Panc1 (cell line): ENCODE data around the gene ARHGAP23. TPM values are rescaled to one million over a fixed set of nuclear protein-coding genes. Genes with fewer than 3 reads are reported as not detected.
"Not testable (repeated sequence)": the region's sequence is repeated elsewhere in the genome, so short reads cannot be mapped to it uniquely, and the experiment has no call there.

Source experiments
- ATAC-seq: fragments of 200-7000 bp; cut with Tn5 transposase; 2 replicates; pipeline ENCODE4 v1.9.1; 2020; ENCODE audit warnings: mild to moderate bottlenecking, moderate library complexity
- BruUV-seq: library from RNA; stranded (reverse); fragments of 400-500 nt; replicated peaks from 2 replicates; lab custom pipeline; 2021; lab: Mats Ljungman, UMichigan
- CTCF ChIA-PET: fragments of 300-600 bp; sonication (Branson Sonifier 250); formaldehyde crosslinking; loops from one replicate; lab custom pipeline; 2022; ENCODE audit warnings: antibody characterized with exemption; lab: Charles Lee
- POLR2A ChIA-PET: fragments of 300-600 bp; sonication (Branson Sonifier 250); formaldehyde crosslinking; loops from one replicate; lab custom pipeline; 2022; ENCODE audit warnings: antibody characterized with exemption; lab: Charles Lee
- DNase-seq: peaks from one replicate; pipeline ENCODE4 v3.0.0-alpha.2; 2010; ENCODE audit warnings: low read depth, low spot score
- H3K27ac ChIP-seq: 2 replicates; pipeline ENCODE4 v1.5.1; 2011; ENCODE audit warnings: mild to moderate bottlenecking, low read length, inconsistent platforms
- H3K27me3 ChIP-seq: fragments of 200-500 bp; sonication (Bioruptor generic); 2 replicates; pipeline ENCODE4 v1.6.0; 2014; ENCODE audit warnings: low read length, inconsistent platforms; ENCODE audit not compliant: control insufficient read depth, insufficient read depth
- H3K36me3 ChIP-seq: fragments of 200-500 bp; sonication (Bioruptor generic); 2 replicates; pipeline ENCODE4 v1.5.1; 2014; ENCODE audit warnings: inconsistent platforms, mild to moderate bottlenecking, low read length, moderate library complexity; ENCODE audit not compliant: control insufficient read depth, insufficient read depth
- H3K4me1 ChIP-seq: 2 replicates; pipeline ENCODE4 v1.5.1; 2011; ENCODE audit warnings: inconsistent platforms, mild to moderate bottlenecking, low read length, moderate library complexity; ENCODE audit not compliant: control insufficient read depth, insufficient read depth
- H3K4me3 ChIP-seq, 2 experiments: 2 replicates each; pipeline ENCODE4 v1.5.1; 2011 to 2012; ENCODE audit warnings: low read depth in 2 of 2, low read length in 2 of 2, mild to moderate bottlenecking in 2 of 2, inconsistent platforms in 1 of 2, moderate library complexity in 1 of 2
- H3K9me3 ChIP-seq: fragments of 200-500 bp; sonication (Bioruptor generic); 2 replicates; pipeline ENCODE4 v1.5.1; 2014; ENCODE audit warnings: low read depth, mild to moderate bottlenecking, inconsistent platforms, low read length, moderate library complexity; ENCODE audit not compliant: control insufficient read depth, insufficient read depth
- POLR2AphosphoS5 ChIP-seq: IDR thresholded peaks from 2 replicates; pipeline ENCODE4 v1.6.1; 2012; ENCODE audit warnings: mild to moderate bottlenecking, low read depth, low read length, moderate library complexity
- in situ Hi-C: cut with HindIII; loops from 2 replicates; pipeline ENCODE4 v1.10.0; 2016; ENCODE audit warnings: low sequenced_read_pairs, low pct_unique_long_range_greater_than_20kb
- intact Hi-C: fragments of 100-400 bp; cut with micrococcal nuclease; formaldehyde crosslinking; loops from one replicate; pipeline ENCODE4 v1.10.0; 2022; ENCODE audit not compliant: unreplicated experiment
- total RNA-seq: library from RNA; stranded (reverse); gene quantifications from one replicate; pipeline ENCODE4 v1.2.1, GENCODE V29; 2021; ENCODE audit not compliant: unreplicated experiment
- TF ChIP-seq, protein P1 (sequence below), 2 experiments: IDR thresholded peaks; 2 replicates each; pipeline ENCODE4 v1.6.1; 2011 to 2012; ENCODE audit warnings: low read depth in 2 of 2, control low read depth in 1 of 2, low read length in 1 of 2, mild to moderate bottlenecking in 1 of 2, moderate library complexity in 1 of 2; ENCODE audit not compliant: insufficient read depth in 1 of 2
- TF ChIP-seq, protein P2 (sequence below): fragments of 450-650 bp; IDR thresholded peaks from 2 replicates; pipeline ENCODE4 v1.5.1; 2017; ENCODE audit warnings: mild to moderate bottlenecking

Gene ARHGAP23
- total RNA-seq, 1 experiment from 2014 or later: 33.0 TPM

DNA sequence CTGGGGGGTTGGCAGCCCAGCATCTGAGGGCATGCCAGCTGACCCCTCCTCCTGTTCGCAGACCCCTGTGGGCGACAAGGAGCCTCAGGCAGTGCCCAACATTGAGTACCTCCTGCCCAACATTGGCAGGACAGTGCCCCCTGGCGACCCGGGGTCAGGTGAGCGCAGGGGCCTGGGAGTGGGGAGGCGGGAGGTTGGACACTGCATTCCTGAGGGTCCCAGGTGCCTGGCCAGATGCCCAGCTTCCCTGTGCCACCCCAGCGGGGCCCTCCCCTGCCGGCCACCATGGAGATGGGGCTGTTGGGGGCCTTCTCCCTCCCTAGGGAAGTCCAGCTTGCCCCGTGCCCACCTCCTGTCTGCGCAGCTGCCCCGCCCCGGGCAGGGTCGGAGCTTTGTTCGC, 70.1 kb downstream of the ARHGAP23 start:
- intact Hi-C loops (no loop called here), in situ Hi-C loops (no loop called here)
- DNase-seq (no peak), ATAC-seq (no peak)
- Histone ChIP-seq H3K27ac (no peak overlapping the region), H3K4me3 (no peak overlapping the region), H3K36me3 (no peaks in the 10 kb centered on the region), H3K27me3 (no peaks in the 10 kb centered on the region), H3K4me1 (no peaks in the 10 kb centered on the region), H3K9me3 (no peaks in the 10 kb centered on the region)
- CTCF ChIA-PET: no interaction called here
- BruUV-seq: no TSS peak
- POLR2A ChIA-PET: no interaction called here
- TF ChIP-seq, protein P1, sequence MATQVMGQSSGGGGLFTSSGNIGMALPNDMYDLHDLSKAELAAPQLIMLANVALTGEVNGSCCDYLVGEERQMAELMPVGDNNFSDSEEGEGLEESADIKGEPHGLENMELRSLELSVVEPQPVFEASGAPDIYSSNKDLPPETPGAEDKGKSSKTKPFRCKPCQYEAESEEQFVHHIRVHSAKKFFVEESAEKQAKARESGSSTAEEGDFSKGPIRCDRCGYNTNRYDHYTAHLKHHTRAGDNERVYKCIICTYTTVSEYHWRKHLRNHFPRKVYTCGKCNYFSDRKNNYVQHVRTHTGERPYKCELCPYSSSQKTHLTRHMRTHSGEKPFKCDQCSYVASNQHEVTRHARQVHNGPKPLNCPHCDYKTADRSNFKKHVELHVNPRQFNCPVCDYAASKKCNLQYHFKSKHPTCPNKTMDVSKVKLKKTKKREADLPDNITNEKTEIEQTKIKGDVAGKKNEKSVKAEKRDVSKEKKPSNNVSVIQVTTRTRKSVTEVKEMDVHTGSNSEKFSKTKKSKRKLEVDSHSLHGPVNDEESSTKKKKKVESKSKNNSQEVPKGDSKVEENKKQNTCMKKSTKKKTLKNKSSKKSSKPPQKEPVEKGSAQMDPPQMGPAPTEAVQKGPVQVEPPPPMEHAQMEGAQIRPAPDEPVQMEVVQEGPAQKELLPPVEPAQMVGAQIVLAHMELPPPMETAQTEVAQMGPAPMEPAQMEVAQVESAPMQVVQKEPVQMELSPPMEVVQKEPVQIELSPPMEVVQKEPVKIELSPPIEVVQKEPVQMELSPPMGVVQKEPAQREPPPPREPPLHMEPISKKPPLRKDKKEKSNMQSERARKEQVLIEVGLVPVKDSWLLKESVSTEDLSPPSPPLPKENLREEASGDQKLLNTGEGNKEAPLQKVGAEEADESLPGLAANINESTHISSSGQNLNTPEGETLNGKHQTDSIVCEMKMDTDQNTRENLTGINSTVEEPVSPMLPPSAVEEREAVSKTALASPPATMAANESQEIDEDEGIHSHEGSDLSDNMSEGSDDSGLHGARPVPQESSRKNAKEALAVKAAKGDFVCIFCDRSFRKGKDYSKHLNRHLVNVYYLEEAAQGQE (IDR thresholded peaks at IDR 0.05; ENCODE audit: insufficient read depth in 1 of 2, low read depth in 2 of 2, low read length in 1 of 2): no peak
- TF ChIP-seq POLR2AphosphoS5: no peak
- TF ChIP-seq, protein P2, sequence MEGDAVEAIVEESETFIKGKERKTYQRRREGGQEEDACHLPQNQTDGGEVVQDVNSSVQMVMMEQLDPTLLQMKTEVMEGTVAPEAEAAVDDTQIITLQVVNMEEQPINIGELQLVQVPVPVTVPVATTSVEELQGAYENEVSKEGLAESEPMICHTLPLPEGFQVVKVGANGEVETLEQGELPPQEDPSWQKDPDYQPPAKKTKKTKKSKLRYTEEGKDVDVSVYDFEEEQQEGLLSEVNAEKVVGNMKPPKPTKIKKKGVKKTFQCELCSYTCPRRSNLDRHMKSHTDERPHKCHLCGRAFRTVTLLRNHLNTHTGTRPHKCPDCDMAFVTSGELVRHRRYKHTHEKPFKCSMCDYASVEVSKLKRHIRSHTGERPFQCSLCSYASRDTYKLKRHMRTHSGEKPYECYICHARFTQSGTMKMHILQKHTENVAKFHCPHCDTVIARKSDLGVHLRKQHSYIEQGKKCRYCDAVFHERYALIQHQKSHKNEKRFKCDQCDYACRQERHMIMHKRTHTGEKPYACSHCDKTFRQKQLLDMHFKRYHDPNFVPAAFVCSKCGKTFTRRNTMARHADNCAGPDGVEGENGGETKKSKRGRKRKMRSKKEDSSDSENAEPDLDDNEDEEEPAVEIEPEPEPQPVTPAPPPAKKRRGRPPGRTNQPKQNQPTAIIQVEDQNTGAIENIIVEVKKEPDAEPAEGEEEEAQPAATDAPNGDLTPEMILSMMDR: peak; percentile 17; the same call in 1 of the 2 replicates

DNA sequence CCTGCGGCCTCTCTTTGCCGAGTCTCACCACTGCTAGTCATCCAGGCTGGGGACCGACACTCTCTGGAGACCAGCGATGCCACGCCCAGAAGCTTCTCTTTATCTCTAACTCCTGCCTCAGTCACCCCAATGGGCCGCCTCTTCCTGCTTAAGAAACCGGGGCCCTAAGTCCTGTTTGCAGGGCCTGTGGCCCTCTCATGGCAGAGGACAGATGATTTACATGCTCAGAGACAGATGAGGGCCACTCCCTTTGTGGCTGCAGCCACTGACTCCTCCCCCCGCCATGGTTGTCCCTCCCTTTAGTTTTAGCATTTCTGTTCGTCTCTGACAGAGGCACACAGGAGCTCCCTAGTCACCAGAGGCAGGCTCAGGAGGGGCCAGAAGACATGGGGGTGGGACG, 71.0 kb downstream of the ARHGAP23 start:
- POLR2A ChIA-PET, H3K4me3 ChIP-seq, DNase-seq, H3K27me3 ChIP-seq, BruUV-seq, H3K9me3 ChIP-seq, CTCF ChIA-PET, H3K27ac ChIP-seq, H3K36me3 ChIP-seq, intact Hi-C loops, H3K4me1 ChIP-seq, in situ Hi-C loops, ATAC-seq: not testable (repeated sequence)

DNA sequence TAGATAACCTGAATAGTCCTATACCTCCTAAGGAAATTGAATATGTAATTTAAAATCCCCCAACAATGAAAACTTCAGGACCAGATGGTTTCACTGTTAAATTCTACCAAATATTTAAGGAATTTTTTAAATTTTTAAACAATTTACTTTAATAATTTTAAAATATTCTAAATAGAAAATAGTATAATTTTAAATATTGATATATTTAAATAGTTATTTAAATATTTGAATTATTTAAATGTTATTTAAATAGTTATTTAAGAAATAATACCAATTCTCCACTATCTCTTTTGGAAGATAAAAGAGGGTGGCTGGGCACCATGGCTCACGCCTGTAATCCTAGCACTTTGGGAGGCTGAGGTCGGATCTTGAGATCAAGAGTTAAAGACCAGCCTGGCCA, 73.5 kb downstream of the ARHGAP23 start:
- BruUV-seq, H3K4me1 ChIP-seq, H3K36me3 ChIP-seq, H3K9me3 ChIP-seq, DNase-seq, intact Hi-C loops, POLR2A ChIA-PET, CTCF ChIA-PET, H3K27ac ChIP-seq, in situ Hi-C loops, H3K27me3 ChIP-seq, H3K4me3 ChIP-seq, ATAC-seq: not testable (repeated sequence)

DNA sequence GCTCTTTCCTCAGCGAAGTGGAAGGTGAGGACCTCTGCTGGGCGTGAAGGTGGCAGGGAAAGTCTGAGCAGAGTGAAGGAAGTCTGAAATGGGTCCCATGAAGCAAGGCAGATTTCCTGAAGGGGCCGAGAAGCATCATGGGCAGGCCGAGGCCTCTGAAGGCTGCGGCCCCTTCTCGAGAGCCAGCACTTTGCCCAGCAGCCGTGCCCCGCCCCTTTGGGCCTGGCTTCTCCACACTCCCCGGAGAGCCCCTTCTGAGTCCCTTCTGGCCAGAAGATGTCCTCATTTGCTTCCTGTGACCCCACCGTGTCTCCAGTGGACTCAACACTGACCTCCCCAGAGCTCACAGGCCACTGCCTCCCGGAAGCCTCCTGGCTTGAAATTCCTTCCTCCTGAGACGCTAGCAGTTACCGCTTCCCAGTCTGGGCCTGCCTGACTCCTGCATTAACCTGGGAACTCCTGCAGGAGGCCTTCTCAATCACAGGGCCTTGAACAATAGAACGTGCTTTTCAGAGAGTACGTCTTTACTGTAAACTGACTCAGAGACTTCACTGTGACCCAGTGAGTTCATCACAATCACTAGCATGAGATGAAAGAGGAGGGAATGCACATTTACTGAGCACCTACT, 75.1 kb downstream of the ARHGAP23 start:
- H3K27me3 ChIP-seq, H3K4me3 ChIP-seq, DNase-seq, intact Hi-C loops, H3K27ac ChIP-seq, H3K4me1 ChIP-seq, CTCF ChIA-PET, BruUV-seq, H3K9me3 ChIP-seq, ATAC-seq, in situ Hi-C loops, POLR2A ChIA-PET, H3K36me3 ChIP-seq: not testable (repeated sequence)
